ENCODE results near the gene TMEM236.

DNA sequence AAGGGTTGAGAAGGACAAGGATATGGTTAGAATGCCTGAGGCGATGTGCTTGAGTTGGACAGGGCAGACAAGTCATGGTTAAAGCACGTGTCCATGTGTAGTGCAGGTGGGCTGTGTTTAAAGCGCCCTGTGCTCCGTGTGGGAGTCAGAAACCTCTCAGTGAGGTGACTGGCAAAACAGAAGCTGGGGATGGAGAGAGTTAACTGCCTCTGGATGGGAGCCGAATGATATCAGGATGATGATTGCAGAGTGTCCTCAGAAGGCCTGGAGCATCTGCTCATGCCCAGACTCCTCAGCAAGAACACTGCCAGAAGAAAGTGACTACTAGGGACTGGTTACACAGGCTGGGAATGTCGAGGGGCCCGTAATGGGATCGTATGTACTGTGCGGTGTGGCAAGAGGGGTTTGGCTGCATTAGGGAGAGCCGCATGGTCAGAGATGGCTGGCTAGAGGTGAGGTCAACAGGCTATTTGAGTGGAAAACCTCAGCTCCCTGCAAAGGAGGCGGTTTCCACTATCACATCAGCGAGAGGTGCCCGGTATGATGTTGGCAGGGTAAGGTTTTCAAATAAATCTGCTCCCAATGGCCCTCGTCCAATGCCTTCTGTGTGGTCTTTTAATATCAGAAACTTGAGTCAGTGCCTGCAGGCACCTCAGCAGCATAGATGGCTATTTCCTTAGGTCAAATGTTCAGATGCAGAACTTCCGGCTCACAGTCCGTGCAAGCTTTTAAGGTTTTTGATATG lies 31.1 kb downstream of the TMEM236 start:
- no peak for TF ChIP-seq POLR2A (IDR thresholded peaks at IDR 0.05)
- no peak for TF ChIP-seq EP300 (IDR thresholded peaks at IDR 0.05)

Data from gastroesophageal sphincter (tissue), 2 donors.